HG03378 (cell line): ENCODE data around the gene GABRR2.

ENCODE experiments used
- ATAC-seq: cut with Tn5 transposase; IDR thresholded peaks from one replicate; pipeline ENCODE4 v1.9.1; 2021; ENCODE audit warnings: mild to moderate bottlenecking, moderate library complexity; ENCODE audit not compliant: unreplicated experiment

The GABRR2 gene

DNA sequence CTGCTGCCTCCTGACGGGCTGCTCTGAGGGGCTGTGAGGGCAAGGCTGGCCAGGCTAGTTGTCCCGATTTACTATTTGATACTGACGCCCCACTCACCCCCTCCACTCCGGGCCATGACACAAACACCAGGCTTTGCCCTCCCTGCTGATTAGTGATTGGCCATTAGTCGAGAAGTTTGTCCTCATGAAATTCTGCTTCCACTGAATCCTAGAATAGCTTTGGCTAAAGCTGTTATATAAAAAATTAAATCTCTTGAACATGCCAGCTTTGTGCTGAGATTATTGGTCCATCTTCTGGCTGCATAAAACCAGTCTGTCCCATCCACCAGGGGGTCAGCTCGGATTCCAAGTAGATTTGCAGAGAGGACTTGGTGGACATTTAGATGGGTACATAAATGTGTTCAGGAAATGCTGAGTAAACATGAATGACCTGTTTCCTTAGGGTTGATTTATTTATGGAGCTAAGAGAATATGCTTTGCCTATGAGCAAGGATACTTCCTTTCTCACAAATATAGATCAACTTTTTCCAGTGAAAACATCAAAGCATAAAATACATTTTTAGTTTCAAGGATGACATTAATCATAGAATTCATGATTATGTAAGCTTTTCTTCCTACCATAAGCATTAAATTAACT, at the start of gene GABRR2:
Gene GABRR2 (minus strand): TSS at position 51 of the 637 bp plus-strand sequence. CDS start 134 bp downstream, outside the sequence.
- no peak for ATAC-seq

DNA sequence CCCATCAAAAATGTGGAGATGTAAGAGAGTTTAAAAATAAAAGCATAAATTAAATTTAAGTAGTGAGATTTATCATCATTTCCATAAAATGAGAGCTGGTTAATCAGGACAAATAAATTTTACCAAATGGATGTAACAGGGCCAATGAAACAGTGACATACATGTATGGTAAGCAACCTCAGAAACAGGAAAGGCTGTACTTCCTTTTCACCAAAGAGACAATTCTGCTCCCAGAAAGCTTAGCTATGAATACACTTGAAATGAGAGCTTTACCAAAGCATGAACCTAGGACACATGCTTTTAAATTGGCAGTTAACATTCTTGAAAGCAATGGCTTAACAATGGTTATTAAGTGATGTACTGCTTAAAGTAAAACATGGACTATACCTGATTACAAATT, 49.5 kb upstream of the GABRR2 start:
- ATAC-seq = no peak

DNA sequence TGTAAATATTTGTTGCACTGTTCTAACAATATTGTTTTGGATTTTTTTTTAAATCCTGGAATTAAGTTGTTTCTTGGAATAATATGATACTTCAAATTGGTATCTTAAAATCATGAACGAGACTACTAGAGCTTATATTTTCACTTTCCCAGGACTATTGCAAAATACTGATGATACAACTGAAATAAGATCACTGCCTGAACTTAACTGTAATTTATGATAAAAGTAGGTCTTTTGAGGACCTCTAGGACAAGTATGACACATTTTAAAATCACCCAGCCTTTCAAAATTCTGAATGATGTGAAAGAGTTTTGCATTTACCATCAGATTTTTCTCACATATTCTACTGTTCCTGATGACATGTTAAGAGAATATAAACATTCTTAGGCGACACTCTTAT, 46.1 kb upstream of the GABRR2 start:
- ATAC-seq = no peak

DNA sequence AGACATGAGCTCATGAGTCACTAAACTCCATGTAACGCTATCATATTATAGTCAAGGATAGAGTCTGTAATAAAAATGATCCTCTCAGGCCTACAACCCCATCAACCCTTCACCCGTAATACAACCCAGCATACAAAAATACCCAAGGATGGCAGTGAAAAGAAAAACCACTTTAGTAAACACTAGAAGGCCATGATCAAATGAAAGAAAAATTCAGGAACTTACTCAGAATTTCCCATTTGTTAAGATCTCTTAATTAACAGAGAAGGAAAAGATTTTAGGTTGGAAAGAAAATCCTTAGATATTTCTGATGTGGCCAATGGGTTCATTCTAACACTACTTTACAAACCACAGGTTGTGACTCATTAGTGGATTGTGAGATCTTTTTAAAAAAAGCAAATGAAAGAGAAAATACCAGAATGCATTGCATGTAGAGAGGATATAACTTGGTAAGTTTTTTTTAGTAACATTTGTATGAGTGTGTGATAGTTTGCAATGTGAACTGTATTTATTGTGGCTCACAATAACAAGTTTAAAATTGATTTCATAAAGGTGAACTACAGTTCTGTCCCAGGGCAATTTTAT, 45.4 kb upstream of the GABRR2 start:
- ATAC-seq = peak; percentile 63

DNA sequence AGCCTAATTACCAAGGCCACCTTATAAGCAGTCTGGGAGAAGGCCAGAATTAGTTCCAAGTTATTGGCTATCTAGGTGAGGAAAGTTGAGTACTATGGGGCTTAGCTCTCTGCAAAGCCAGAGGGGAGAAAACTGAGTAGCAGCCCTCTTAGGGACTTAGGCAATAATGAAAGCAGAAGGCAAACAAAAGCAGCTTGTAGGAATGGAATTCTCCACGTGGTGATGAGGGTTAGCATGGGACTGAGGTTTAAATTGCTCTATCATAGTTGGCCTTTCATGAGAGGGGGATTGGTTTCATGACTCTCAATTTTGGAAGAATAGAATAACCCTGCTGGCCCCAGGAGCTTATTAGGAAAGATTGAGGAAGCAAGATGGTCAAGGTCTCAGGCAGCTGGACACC, 44.5 kb upstream of the GABRR2 start:
- ATAC-seq = no peak

GRCh38 chr6:89357390-89357789, 42.3 kb upstream of the GABRR2 start:
- ATAC-seq = peak; percentile 43

DNA sequence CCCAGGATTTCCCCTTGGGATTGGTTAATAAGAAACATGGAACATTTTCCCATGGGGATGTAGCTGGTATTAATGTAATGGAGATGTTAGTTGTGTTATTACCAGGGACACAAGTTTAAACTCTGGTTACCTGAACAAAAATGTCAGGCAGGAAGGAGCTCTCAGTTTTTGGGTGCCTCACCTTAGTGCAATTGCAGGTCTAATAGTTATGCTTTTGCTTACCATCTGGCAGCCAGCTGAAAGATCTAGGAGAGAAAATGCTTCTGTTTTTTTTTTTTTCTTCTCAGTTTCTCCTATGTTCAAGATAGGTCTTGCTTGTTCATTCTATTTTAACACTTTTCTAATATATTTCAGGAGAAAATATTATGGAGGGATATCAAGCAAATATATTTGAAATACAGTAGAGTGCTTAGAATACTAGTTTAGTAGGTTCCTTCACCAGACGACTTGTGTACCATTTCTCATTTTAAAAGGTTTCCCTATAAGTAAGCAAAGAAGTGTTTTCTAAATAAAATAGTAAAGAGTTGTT, 41.6 kb upstream of the GABRR2 start:
- ATAC-seq = no peak

DNA sequence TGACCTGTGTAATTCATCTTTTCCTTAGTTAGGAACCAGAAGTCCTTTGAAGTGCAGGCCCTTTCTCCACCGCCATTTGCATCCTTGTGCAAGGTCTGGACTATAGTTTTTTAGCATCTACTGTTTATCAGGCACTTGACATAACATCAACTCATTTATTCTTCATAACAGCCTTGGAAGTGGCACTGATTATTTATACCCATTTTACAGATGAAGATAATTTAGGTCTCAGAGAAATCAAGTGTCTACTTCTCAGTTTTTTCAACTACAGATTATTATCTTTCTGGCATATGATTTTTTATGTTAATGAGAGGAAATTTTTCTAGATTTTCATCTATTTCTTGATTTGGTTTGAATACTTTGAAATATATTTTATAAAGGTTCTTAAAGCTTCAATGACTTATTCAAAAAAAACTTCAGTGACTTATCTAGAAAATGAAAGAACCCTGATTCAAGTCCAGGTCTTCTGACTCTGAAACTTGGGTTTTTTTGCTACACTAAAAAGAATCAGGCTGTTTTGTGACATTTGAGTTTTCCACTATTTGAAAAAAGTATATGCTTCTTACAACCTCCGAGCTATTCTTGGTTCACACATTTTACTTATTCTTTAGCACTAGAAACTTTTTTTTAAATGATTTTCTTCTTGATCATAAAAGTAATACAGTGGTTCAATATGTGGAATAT, 40.6 kb upstream of the GABRR2 start:
- no peak for ATAC-seq

DNA sequence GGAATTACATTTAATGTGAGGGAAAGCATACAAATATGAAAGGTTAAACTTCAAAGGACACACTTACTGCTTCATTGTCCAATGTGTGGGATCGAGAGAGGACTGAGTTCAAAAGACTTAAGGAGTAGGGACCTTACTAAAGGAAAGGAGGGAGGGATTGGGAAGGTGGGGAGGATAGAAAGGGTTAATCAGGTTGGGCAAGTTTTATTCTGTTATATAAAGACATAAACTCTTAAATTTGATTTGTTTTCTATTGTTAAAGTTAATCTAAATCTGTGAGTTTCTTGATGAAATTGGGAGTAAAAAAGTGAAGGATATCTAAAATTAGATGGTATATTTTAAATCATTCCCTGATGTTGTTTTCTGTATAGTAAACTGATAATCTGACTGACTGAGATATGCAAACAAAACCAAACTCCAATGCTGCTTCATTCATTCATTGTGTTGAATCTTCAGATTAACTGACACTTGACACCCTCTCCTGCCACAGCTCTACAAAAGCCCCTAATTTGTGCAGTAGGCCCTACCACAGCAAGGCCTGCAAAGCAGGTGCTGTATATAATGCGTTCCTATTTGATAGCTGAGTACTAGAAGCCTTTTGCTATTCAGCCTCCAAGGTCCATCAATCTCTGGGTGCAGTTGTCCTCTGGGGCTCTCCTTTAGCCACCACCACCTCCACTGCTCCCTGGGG, 38.7 kb upstream of the GABRR2 start:
- peak; percentile 20 for ATAC-seq

- ATAC-seq = no peak
Measured at GRCh38 chr6:89353118-89353556, 38.0 kb upstream of the GABRR2 start.

DNA sequence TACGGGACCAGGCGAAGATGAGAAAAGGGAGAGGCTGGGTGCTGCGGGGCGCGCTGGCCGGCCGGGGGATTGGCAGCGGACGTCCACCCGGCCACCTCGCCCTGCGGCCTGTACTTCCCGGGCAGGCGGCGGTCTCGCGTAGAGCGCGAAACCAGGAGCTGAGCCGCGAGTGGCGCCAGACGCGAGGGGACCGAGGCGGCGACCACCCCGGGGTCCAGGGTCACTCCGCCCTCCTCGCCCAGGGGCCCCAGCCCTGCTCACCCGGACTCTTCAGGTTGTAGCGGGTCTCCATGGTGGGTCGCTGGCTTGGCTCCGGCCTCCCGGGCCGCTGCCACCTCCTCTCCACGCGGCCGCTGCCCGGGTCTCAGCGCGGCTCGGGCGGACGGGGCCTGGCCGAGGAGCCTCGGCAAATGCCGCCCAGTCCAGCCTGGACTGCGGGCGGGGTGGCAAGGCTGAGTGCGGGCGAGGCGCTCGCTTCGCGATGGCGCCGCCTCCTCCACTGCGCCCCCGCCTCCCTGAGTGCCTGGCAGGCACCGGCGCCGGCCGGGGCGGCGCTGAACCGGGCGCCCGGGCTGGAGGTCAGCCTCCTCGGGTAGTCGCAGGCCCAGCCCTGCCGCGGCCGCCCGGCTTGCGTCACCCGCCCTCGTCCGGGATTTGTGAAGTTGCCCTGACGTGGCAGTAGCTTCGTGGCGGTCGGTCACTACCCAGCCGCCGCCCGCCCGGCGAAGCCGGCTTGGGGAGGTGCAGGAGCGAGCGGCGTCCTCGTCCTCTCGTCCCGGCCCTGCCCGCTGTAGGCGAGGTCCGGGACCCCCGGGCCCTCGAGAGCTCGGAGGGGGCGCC, 37.4 kb upstream of the GABRR2 start, which contains the start of gene UBE2J1:
Gene UBE2J1 (minus strand): TSS at position 445 of the 840 bp plus-strand sequence. CDS start 153 bp downstream, at position 292.
- peak; percentile 33 for ATAC-seq

DNA sequence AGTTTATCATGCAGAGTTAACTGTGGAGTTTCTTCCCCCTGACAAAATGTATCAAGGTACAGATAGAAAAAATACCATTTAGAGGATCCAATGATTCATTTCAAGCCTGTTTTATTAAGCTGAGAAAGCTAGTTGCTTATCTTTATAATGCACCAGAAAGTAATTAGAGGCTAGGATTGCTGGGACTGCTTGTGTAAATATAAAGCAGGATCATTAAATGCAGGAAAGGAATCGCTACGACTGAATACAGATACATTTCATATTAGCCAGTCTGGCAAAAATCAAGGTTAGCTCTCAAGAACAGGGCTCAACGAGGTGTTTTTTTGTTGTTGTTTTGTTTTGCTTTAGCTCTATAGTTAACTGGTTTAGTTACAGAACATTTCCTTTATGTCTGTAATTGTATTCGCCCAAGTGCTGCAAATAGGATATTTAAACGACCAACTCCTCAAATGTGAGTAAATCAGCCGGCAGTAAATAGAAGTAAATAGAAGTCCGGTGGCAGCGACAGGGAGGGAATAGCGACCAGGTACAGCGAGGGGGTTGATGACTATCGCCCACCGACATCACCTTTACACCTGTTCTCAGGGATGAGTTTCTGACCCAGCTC, 36.7 kb upstream of the GABRR2 start:
- no peak for ATAC-seq

DNA sequence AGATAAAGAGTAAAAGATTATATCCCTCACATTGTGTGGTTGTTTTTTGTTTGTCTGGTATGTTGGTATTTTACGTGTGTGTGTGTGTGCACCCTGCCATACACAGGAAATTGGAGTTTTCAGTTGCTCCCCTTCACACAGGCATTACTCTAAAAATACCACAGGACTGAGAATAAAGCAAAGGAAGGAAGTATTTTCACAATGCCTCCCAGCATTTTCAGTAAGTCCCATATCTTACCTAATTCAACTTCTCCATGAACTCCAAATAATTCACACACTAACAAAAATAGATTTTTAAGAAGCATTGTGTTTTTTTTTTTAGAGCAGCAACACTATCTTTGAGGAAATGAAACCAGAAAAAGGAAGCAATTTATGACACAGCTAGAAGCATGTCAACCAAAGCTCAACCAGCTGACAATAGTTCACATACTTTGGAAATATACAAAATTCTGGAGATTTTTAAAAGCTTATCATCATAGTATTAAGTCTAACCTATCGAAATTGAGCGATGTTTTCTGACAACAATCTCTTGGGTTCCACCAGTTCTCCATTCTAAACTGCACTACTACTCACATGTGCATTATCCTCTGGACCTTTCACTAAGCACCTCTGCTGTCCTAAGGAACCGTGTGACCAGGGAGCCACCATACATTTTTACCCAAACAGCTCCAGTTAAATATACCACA, 35.3 kb upstream of the GABRR2 start:
- ATAC-seq = peak; percentile 55

DNA sequence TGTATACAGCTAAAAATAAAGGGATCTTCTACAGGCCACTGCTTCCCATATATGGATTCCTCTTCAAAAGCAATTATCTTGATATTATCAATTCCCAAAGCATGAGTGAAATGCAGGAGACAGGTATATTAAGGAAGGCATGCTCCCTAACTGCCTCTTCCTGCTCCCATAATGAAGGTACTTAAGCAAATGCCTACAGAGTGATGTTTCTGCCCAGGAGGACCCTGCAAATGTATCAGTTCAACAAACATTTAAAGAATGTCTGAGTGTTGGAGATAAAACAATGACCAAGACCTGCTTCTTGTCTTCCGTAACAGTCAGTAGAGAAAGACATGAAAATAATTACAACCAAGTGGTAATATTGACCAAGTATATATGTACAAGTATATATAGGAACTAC, 33.3 kb upstream of the GABRR2 start:
- no peak for ATAC-seq

- no peak for ATAC-seq
Measured at GRCh38 chr6:89347825-89348224, 32.7 kb upstream of the GABRR2 start.

- ATAC-seq = no peak
Measured at GRCh38 chr6:89346433-89346832, 31.3 kb upstream of the GABRR2 start.

- ATAC-seq = no peak
Measured at GRCh38 chr6:89339565-89339964, 24.5 kb upstream of the GABRR2 start.

- no peak for ATAC-seq
Measured at GRCh38 chr6:89335164-89335563, 20.1 kb upstream of the GABRR2 start.

DNA sequence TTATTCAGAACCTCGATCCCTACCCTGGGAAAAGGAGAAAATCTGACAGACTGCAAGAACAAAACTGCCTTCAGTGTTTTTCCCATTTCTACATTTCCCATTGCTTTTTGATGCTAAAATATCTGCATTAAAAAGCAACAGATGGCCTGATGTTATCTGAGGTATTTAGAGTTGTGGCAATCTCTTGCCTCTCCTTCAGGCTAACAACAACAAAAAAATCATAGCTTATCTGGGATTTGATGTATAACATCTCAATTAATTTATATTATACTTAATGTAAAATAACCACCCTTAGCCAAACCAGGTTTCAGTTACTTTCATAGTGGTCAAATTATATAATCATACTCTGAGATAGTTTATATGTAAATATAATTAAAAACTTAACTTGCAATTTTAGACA, 15.8 kb upstream of the GABRR2 start:
- no peak for ATAC-seq
